Stimulated activated CD4-positive, alpha-beta T cell treated with anti-CD3 and anti-CD28 coated beads, Interleukin-12 subunit alpha, Interleukin-12 subunit beta, amount 100 ng/mL, for 4 hours (primary cell): Measurements from ENCODE around the gene MYO1D.
"Not testable (repeated sequence)": the region's sequence is repeated elsewhere in the genome, so short reads cannot be mapped to it uniquely, and the experiment has no call there.

Experiments used
- DNase-seq: peaks from one replicate; pipeline ENCODE4 v3.0.0-alpha.2; 2020

Gene MYO1D

GRCh38 chr17:32563583-32563982 is 313.3 kb downstream of the MYO1D start:
- DNase-seq: no peak

- DNase-seq: no peak
These were observed 317.8 kb downstream of the MYO1D start for GRCh38 chr17:32558997-32559650.

- no peak for DNase-seq
These were observed 318.5 kb downstream of the MYO1D start for GRCh38 chr17:32558326-32558955.

GRCh38 chr17:32555611-32556310 is 321.2 kb downstream of the MYO1D start:
- no peak for DNase-seq

GRCh38 chr17:32553168-32553567 is 323.8 kb downstream of the MYO1D start:
- no peak for DNase-seq

GRCh38 chr17:32552280-32552679 is 324.6 kb downstream of the MYO1D start:
- no peak for DNase-seq

- DNase-seq: no peak
These were observed 325.6 kb downstream of the MYO1D start for GRCh38 chr17:32551186-32551955.

- DNase-seq: no peak
These were observed 327.4 kb downstream of the MYO1D start for GRCh38 chr17:32549559-32549958.

- no peak for DNase-seq
These were observed 330.9 kb downstream of the MYO1D start for GRCh38 chr17:32546031-32546444.

GRCh38 chr17:32542186-32542585 is 334.7 kb downstream of the MYO1D start:
- no peak for DNase-seq

- no peak for DNase-seq
These were observed 335.3 kb downstream of the MYO1D start for GRCh38 chr17:32541640-32542039.

- no peak for DNase-seq
These were observed 339.9 kb downstream of the MYO1D start for GRCh38 chr17:32536736-32537643.

GRCh38 chr17:32533296-32533695 is 343.6 kb downstream of the MYO1D start:
- no peak for DNase-seq

- DNase-seq: no peak
These were observed 347.3 kb downstream of the MYO1D start for GRCh38 chr17:32529604-32530003.

- no peak for DNase-seq
These were observed 348.1 kb downstream of the MYO1D start for GRCh38 chr17:32528825-32529224.

- DNase-seq: no peak
These were observed 349.8 kb downstream of the MYO1D start for GRCh38 chr17:32527146-32527545.

- no peak for DNase-seq
These were observed 351.8 kb downstream of the MYO1D start for GRCh38 chr17:32525122-32525521.

GRCh38 chr17:32524553-32524880 is 352.4 kb downstream of the MYO1D start:
- DNase-seq: not testable (repeated sequence)

- DNase-seq: no peak
These were observed 352.9 kb downstream of the MYO1D start for GRCh38 chr17:32523827-32524552.

- DNase-seq: no peak
These were observed 353.8 kb downstream of the MYO1D start for GRCh38 chr17:32523017-32523680.

- no peak for DNase-seq
These were observed 356.1 kb downstream of the MYO1D start for GRCh38 chr17:32520737-32521404.
